COLO668 (cell line): ENCODE results near the gene PTPRB.
A peak's percentile ranks its signal among the peaks of the same experiment; 100 is the strongest.

Experiments used
- DNase-seq: peaks from one replicate; lab custom pipeline; 2025; ENCODE audit not compliant: unreplicated experiment; lab: John Stamatoyannopoulos, UW

Gene PTPRB

DNA sequence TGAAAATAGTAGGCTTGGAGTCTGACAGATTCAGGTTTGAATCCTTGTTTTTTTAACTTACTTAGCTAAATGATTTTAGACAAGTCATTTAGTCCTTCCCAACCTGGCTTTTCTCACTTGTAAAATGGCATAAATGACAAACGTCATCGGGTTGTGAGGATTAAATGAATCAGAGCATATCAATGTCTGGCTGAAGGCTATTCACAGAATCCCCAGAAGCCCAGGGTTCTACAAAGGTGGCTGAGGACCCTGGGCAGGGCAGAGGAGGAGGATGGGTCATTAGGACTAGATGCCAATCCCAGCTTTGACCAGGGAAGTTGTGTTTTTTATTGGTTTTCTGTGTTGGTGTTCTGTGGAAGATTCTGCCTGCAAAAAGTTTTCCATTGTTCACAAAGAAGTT is 7.6 kb upstream of the PTPRB start:
- no peak for DNase-seq

DNA sequence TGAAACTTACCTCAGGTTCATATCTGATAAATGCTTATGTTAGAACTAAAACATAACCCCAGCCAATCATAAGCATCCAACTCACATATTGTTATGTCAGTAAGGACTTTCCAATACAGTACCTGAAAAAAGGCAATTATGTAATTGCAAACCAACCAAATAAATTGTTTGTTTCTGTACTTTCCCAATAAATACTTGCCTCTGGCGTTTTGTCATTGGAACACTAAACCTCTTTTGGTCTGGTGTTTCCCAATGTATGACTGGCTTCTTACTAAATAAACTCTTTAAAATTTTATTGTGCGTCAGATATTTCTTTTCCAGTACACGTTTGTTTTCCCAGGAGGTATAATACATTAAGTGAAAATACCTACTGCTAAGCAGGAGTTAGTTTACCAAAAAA is 6.7 kb upstream of the PTPRB start:
- no peak for DNase-seq

GRCh38 chr12:70641691-70642090 is 4.5 kb upstream of the PTPRB start:
- no peak for DNase-seq

DNA sequence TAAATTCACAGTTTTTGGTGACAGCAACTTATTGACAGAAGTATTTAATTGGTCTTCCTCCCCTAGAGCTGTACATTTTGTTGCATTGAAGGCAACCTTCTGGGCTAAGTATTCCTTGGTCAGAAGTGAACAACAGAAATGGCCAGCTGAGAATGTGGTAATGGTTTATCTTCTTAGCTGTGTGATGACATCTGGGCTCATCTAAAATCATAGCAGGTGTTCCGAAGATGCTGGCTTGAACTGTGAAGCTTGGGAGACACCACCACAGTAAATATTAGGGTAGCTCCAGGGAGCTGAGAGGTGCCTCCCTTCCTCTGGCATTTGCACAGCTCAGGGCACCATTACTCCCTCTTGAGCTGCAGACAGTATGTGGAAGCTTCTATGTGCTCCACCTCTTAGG is 3.7 kb upstream of the PTPRB start:
- DNase-seq = no peak

DNA sequence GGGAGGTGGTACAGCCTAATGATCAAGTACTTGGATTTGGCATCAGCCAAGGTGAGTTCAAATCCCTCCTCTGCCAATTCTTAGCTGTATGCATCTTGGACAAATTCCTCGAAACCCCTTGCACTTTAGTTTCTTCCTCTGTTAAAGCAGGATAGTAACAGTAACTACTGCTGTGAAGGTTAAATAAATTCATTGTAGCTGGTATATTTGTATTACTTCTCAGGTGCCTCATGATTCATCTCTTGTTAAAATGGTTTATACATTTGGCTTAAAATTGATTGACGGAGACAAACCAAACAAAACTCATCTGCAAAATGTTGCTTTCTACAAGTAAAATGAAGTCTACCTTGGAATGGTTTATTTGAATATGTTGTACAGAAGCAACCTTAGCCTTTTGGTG is 2.3 kb upstream of the PTPRB start:
- DNase-seq = no peak

GRCh38 chr12:70638639-70639360 is 1.6 kb upstream of the PTPRB start:
- DNase-seq = no peak

DNA sequence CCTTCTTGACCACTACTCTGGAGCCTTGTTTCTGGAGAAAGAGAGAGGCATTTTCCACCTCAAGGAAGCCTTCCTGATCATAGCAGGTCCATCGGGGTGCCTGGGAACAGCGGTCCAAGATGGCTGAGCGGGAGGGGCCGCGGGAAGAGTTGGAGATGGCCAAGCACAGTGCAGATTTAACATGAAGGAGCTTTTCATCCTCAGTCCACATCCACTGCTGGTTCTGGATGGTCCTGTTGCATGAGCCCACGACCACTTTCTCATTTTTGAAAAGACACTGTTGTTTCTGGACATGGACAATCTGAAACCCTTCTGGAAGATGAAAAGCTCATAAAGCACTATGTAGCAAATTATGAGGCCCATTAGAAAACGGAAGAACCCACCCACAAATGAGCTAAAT is 1.5 kb downstream of the PTPRB start:
- DNase-seq = no peak

GRCh38 chr12:70628701-70629480 is 8.3 kb downstream of the PTPRB start:
- no peak for DNase-seq

DNA sequence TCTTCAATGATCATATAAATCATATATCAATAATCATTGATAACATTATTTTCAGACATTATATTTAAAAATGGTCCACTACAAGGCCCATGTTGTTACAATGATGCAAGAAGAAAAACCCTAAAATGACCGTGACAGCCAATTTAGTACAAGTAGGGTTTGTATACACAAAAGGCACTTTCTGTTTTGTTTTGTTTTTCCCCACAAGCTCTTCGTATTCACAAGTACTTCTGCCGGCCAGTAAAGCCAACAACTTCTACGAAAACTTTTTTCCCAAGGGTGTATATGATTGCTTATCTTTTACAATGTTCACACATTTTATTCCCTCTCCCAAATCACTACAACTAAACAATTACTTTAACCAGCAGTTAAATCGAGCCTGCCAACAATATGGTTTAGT is 9.6 kb downstream of the PTPRB start:
- no peak for DNase-seq

GRCh38 chr12:70626180-70626579 is 11.0 kb downstream of the PTPRB start:
- DNase-seq = no peak

- no peak for DNase-seq
These were observed 17.6 kb downstream of the PTPRB start for GRCh38 chr12:70619471-70620152.

GRCh38 chr12:70618371-70618770 is 18.9 kb downstream of the PTPRB start:
- DNase-seq = no peak

DNA sequence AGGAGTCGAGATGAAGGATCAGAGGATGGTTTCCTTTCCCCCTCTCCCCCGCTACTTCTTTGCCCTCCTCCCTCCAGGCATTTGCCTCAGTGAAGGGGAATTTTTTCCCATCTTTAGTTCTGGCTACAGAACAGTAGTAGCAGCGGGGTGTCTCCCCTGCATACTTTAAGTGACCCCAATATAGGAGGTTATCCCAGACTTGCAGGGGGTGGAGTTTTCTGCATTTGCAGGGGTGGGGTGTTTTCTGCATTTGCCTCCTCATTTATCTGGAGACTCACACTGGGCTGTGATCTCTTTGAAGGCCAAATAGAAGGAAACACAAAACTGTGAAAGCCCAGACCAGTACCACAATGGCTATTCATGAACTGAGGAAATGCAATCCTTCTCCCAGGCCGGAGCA is 19.8 kb downstream of the PTPRB start:
- DNase-seq = no peak

GRCh38 chr12:70615174-70615866 is 21.9 kb downstream of the PTPRB start:
- no peak for DNase-seq

DNA sequence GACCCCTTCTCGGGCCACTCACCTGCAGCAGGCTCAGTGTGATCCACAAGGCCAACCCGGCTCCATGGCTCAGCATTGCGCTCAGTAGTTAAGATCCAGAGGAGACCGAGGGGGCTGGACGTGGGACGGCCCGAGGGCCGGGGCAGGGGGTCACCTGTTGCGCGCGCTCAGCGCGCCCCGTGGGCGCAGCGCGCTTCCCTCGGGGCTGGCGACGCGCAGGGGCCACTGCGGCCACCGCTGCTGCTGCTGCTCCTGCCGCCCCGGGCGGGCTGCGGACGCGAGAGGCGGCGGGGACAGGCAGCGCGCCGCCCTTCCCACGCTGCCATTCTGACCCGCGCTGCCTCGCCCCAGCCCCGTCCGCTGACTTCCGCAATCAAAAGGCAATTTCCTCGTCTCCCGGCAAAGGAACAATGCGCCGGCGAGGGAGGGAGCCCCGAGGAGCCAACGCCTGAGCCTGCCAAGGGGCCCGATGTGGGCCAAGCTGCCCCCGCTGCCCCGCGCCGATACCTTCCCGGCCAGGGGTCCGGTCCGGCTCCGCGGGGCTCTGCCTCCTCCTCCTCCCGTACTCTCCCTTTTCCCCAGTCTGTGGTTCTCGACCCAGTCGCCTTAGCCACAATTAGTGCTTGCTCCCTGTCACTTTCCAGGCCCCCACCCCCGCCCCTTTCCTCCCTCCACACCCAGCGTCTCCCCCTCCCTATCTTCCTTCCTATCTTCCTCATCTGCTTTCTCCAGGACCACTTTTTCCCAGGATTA is 27.3 kb downstream of the PTPRB start:
- peak; percentile 78 for DNase-seq

DNA sequence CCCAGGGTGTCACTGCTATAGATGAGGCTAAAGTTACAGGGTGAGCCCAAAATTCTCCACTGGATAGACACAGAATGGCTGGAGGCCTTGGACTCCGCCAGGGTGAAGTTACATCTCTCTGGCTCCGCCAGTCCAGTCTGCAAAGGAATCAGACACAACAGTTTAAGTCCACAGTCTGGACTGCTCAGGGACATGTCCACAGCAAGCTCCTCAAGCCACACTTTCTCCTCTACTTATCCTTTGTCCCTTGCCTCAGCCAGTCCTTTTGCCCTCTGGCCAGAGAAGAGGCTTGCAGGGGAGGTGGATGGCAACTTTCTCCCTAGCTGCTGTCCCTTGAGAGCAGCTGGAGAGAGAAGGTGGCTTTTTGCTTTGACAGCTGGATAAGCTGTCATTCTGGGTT is 28.0 kb downstream of the PTPRB start:
- no peak for DNase-seq

GRCh38 chr12:70608184-70608583 is 29.0 kb downstream of the PTPRB start:
- DNase-seq = no peak

GRCh38 chr12:70607107-70607506 is 30.1 kb downstream of the PTPRB start:
- no peak for DNase-seq

GRCh38 chr12:70605976-70606375 is 31.3 kb downstream of the PTPRB start:
- DNase-seq = no peak

DNA sequence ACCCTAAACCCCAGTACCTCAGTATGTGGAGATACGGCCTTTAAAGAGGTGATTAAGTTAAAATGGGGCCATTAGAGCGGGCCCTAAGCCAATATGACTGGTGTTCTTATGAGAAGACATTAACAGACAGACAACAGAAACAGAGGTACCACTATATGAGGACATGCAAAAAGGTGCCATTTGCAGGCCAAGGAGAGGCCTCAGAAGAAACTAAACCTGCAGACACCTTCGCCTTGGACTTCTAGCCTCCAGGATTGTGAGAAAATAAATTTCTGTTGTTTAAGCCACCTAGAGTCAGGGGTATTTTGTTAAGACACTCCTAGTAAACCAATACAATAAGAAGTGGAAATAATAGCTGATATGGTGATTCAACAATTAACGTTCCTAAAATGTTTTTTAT is 32.6 kb downstream of the PTPRB start:
- no peak for DNase-seq

DNA sequence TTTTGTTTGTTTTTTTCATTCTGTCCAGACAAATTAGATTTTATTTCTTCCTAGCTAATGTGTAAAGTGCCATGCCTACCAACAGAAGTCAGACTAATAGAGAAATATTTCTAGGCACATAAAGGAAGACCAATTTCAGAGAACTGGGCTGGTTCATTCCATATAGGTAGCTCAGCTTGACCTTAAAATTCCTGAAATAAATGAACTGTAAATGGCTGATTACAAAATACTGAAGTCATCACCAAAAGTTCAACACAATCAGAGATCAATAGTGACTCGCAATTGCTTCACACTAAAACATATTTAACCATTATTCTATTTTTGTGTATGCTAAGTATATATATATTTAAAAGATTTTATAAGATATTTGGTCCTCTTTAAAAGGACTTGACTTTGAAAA is 34.2 kb downstream of the PTPRB start:
- no peak for DNase-seq
